Measurements from ENCODE around the gene MTHFD1. TPM values are rescaled to one million over a fixed set of nuclear protein-coding genes. Genes with fewer than 3 reads are reported as not detected.
"Not testable (repeated sequence)": the region's sequence is repeated elsewhere in the genome, so short reads cannot be mapped to it uniquely, and the experiment has no call there.

The MTHFD1 gene
- total RNA-seq, 4 donors from 2014 or later = 36.2 to 68.7 (median 42.0) TPM

DNA sequence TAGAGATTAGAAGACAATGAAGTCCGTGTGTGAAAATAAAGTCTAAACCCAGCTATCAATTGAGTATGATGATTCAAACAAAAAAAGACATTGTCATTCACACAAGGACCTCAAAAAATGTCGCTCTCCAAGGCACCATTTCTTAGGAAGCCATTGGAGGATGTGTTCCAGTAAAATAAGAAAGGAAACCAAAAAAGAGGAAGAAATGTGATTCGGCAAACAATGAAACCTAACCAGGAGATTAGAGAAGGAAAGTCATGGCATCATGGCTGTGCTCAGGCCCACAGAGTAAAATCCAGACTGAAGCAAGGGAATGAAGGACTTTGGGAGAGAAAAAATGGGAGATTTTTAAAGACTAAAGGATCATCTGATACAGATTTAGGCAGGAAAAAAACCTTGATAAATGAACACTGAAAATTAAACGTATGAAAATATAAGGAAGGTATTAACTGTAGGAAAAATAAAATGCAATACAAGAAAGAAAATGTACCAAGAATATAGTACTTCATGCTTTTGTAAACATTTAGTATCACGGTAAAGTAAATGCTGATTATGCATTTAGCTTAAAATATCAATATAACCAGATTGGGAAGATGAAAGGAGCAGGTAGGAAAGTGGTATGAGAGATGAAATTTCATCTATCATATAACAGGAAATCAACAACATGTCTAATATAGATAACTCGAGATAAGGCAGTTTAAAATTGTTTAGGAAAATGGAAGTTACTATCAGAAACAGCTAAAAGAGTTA lies 38.2 kb upstream of the MTHFD1 start:
- ATAC-seq (no peak), DNase-seq (no peak)
- in situ Hi-C loops (cut with MboI; ENCODE audit: low sequenced_read_pairs in 4 of 4) (loop anchor here in 2 of 4 donors (10.0 to 25.0 kb wide), 2 partner anchors 125 to 287 kb away; no protein-coding TSS in a partner anchor), intact Hi-C loops (cut with DNase I; ENCODE audit: low total_unique reads) (loop anchor here (10.0 kb wide), 1 partner anchor 125 kb away; no protein-coding TSS in a partner anchor)
- Histone ChIP-seq H3K4me1 (no peaks in the 10 kb centered on the region), H3K36me3 (no peaks in the 10 kb centered on the region), H3K4me3 (no peak overlapping the region), H3K27me3 (no peaks in the 10 kb centered on the region), H3K27ac (no peak overlapping the region), H3K9me3 (no peaks in the 10 kb centered on the region)
- TF ChIP-seq POLR2A (IDR thresholded peaks at IDR 0.05) = no peak
- TF ChIP-seq, protein P1, sequence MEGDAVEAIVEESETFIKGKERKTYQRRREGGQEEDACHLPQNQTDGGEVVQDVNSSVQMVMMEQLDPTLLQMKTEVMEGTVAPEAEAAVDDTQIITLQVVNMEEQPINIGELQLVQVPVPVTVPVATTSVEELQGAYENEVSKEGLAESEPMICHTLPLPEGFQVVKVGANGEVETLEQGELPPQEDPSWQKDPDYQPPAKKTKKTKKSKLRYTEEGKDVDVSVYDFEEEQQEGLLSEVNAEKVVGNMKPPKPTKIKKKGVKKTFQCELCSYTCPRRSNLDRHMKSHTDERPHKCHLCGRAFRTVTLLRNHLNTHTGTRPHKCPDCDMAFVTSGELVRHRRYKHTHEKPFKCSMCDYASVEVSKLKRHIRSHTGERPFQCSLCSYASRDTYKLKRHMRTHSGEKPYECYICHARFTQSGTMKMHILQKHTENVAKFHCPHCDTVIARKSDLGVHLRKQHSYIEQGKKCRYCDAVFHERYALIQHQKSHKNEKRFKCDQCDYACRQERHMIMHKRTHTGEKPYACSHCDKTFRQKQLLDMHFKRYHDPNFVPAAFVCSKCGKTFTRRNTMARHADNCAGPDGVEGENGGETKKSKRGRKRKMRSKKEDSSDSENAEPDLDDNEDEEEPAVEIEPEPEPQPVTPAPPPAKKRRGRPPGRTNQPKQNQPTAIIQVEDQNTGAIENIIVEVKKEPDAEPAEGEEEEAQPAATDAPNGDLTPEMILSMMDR (IDR thresholded peaks at IDR 0.05 in 4 of 5, conservative IDR thresholded peaks at IDR 0.05 in 1 of 5) = no peak

DNA sequence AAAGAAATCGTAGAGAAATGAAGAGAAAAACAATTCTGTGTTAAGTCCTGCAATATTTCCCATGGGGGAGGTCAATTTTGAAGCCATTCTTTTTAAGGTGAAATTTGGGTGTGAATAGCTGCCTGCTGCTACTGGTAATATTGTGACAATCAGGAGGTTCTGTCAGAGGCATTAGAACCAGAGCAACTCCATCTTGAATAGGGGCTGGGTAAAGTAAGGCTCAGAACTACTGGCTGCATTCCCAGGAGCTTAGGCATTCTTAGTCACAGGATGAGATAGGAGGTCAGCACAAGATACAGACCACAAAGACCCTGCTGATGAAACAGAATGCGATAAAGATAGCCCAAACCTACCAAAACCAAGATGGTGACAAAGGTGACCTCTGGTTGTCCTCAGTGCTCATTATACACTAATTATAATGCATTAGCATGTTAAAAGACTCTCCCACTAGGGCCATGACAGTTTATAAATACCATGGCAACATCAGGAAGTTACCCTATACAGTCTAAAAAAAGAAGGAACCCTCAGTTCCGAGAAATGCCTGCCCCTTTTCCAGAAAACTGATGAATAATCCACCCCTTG lies 24.8 kb upstream of the MTHFD1 start:
- DNase-seq = no peak
- in situ Hi-C loops (cut with MboI; ENCODE audit: low sequenced_read_pairs in 4 of 4) (no loop called here), intact Hi-C loops (cut with DNase I; ENCODE audit: low total_unique reads) (no loop called here)
- Histone ChIP-seq H3K4me3 (no peak overlapping the region), H3K36me3 (no peaks in the 10 kb centered on the region), H3K27ac (no peak overlapping the region), H3K9me3 (no peaks in the 10 kb centered on the region), H3K4me1 (no peaks in the 10 kb centered on the region), H3K27me3 (no peaks in the 10 kb centered on the region)
- no peak for ATAC-seq
- TF ChIP-seq, protein P1 (IDR thresholded peaks at IDR 0.05 in 4 of 5, conservative IDR thresholded peaks at IDR 0.05 in 1 of 5) = no peak
- no peak for TF ChIP-seq POLR2A (IDR thresholded peaks at IDR 0.05)

DNA sequence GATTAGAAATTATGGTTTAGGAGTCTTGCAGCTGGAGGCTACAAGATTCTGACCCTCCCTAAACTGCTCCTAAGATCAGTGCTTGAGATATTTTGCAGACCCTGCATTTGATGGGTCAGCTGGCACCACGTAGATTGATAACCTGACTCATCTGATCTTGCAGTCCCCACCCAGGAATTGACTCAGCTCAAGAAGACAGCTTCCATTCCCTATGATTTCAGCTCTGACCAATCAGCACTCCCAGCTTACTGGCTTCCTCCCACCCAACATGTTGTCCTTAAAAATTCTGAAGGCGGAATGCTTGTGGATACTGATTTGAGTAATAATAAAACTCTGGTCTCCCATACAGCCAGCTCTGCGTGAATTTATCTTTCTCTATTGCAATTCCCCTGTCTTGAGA lies 23.2 kb upstream of the MTHFD1 start:
- no peak for TF ChIP-seq POLR2A (IDR thresholded peaks at IDR 0.05)
- TF ChIP-seq, protein P1 (IDR thresholded peaks at IDR 0.05 in 4 of 5, conservative IDR thresholded peaks at IDR 0.05 in 1 of 5) = no peak
- in situ Hi-C loops (cut with MboI; ENCODE audit: low sequenced_read_pairs in 4 of 4) (no loop called here), intact Hi-C loops (cut with DNase I; ENCODE audit: low total_unique reads) (no loop called here)

DNA sequence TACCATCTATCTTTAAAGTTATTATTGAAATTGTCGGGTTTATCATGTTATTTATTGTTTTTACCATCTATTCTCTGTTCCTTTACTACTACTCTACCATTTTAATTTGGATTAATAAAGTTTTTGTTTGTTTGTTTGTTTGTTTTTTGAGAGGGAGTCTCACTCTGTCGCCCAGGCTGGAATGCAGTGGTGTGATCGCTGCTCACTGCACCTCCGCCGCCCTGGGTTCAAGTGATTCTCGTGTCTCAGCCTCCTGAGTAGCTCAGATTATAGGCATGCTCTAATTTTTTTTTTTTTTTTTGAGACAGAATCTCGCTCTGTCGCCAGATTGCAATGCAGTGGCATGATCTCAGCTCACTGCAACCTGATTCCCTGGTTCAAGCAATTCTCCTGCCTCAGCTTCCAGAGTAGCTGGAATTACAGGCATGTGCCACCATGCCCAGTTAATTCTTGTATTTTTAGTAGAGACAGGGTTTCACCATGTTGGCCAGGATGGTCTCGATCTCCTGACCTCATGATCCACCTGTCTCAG lies 22.7 kb upstream of the MTHFD1 start:
- H3K4me3 ChIP-seq; H3K9me3 ChIP-seq; H3K27ac ChIP-seq; DNase-seq; intact Hi-C loops (cut with DNase I; ENCODE audit: low total_unique reads); H3K4me1 ChIP-seq; in situ Hi-C loops (cut with MboI; ENCODE audit: low sequenced_read_pairs in 4 of 4); H3K27me3 ChIP-seq; ATAC-seq; H3K36me3 ChIP-seq: not testable (repeated sequence)

More for the DNA sequence above, 23.2 kb upstream of the MTHFD1 start:
- Histone ChIP-seq H3K27me3 (no peaks in the 10 kb centered on the region), H3K27ac (no peak overlapping the region), H3K36me3 (no peaks in the 10 kb centered on the region), H3K9me3 (no peaks in the 10 kb centered on the region), H3K4me1 (no peaks in the 10 kb centered on the region), H3K4me3 (no peak overlapping the region)
- DNase-seq = no peak
- no peak for ATAC-seq

DNA sequence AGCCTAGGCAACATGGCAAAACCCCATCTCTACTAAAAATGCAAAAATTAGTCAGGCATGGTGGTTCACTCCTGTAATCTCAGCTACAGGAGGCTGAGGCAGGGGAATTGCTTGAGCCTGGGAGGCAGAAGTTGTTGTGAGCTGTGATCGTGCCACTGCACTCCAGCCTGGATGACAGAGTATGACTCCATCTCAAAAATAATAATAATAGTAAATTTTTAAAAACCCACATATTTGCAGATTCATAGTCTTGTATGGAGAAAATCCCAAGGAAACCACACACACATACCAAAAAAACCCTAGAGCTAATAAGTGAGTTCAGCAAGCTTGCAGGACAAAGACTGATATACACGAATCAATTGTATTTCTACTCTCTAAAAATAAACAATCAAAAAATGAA lies 19.0 kb upstream of the MTHFD1 start:
- in situ Hi-C loops (cut with MboI; ENCODE audit: low sequenced_read_pairs in 4 of 4) (no loop called here), intact Hi-C loops (cut with DNase I; ENCODE audit: low total_unique reads) (no loop called here)
- Histone ChIP-seq H3K4me1 (no peaks in the 10 kb centered on the region), H3K9me3 (no peaks in the 10 kb centered on the region), H3K4me3 (no peak overlapping the region), H3K27me3 (no peaks in the 10 kb centered on the region), H3K27ac (no peak overlapping the region), H3K36me3 (no peaks in the 10 kb centered on the region)
- DNase-seq (no peak), ATAC-seq (no peak)
- TF ChIP-seq POLR2A (IDR thresholded peaks at IDR 0.05) = no peak
- TF ChIP-seq, protein P1 (IDR thresholded peaks at IDR 0.05 in 4 of 5, conservative IDR thresholded peaks at IDR 0.05 in 1 of 5) = no peak

All from gastrocnemius medialis (tissue), 4 donors.